Activated CD8-positive, alpha-beta memory T cell treated with anti-CD3 and anti-CD28 coated beads for 1 hour (primary cell): ENCODE measurements around the gene NGDN.
A peak's percentile ranks its signal among the peaks of the same experiment; 100 is the strongest.
"Not testable (repeated sequence)": the region's sequence is repeated elsewhere in the genome, so short reads cannot be mapped to it uniquely, and the experiment has no call there.

Experiments used
- DNase-seq, 2 donors: peaks; one replicate each; pipeline ENCODE4 v3.0.0-alpha.2; 2020; ENCODE audit warnings: low read depth in 1 of 2; ENCODE audit errors: extremely low read depth in 1 of 2

NGDN gene, protein sequence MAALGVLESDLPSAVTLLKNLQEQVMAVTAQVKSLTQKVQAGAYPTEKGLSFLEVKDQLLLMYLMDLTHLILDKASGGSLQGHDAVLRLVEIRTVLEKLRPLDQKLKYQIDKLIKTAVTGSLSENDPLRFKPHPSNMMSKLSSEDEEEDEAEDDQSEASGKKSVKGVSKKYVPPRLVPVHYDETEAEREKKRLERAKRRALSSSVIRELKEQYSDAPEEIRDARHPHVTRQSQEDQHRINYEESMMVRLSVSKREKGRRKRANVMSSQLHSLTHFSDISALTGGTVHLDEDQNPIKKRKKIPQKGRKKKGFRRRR

DNA sequence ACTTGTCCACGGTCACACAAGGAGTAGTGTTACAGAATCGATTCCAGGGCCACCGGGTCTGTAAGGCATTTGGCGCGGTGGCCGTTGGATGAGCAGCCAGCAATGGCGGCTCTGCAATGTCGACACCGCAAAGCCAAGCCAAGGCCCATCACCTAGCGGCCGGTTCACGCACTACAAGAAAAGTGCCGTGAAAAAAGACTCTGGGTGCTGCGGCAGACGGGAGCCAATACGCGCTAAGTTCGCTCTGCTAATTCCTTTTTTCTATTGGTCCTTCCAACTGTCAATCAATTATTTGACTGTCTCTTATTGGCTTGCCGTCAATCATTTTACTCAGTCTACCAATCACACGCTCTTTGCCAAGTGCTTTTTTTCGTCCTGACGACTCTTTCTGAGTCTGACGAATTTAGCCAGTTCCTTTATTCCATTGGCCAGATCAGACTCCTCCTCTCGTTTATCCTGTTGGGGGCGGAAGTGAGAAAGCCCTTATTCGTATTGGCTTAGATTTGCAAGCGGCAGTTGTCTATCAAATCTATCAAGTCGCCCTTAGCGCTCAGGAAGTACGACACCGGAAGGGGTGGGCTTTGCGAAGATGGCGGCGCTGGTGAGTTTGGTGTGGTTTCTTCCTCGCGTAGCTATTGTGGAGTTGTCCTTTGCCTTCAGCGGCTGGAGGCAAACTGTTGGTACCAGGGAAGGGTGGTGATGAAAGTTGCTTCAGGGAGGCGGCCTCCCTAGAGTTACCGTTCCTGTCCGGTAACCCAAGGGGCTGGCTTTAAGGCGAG is at the start of gene NGDN:
Gene NGDN, plus strand, starts transcription at position 577 of the 779 bp plus-strand sequence. Its CDS starts 13 bp downstream, at position 590.
- DNase-seq: peak; percentile 78 to 81

GRCh38 chr14:23421594-23421993 is 47.9 kb upstream of the NGDN start:
- no peak for DNase-seq

GRCh38 chr14:23423657-23424056 is 45.8 kb upstream of the NGDN start:
- no peak for DNase-seq

DNA sequence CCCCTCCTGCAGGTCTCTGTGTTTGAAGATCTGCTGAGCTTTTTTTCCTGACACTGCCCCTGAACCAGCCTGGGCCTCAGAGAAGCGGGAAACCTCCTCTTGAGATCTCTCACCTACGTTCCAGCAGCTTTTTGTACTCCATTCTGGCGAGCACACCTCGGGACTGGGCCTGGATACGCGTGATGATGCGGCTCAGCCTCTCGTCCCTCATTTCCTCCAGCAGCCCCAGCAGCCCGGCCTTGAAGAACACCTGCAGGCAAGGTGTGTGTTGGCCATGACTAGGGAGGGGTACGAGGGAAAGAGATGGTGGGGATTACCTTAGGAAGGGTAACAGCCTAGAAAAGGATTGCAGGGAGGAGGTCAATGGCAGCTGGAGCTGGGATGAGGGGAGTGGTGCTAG is 44.3 kb upstream of the NGDN start:
- no peak for DNase-seq

DNA sequence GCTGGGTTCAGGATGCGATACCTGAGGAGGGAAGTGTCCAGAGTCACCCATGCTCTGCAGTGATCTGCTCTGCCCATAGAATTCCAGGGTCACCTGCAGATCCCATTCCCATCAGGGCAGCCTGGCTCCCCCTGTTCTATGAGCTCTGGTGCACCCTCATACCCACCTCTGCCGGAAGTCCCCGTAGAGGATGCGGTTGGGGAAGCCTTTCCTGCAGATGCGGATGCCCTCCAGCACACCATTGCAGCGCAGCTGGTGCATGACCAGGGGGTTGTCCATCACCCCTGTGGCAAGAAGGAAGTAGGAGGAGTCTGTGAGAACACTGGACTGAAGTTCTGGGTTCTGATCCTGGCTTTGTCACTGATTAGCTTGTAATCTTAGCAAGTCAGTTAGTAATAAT is 43.7 kb upstream of the NGDN start:
- DNase-seq: not testable (repeated sequence)

GRCh38 chr14:23428686-23429495 is 40.6 kb upstream of the NGDN start:
- DNase-seq: no peak

- no peak for DNase-seq
These were observed 39.3 kb upstream of the NGDN start for GRCh38 chr14:23430016-23430722.

- no peak for DNase-seq
These were observed 38.8 kb upstream of the NGDN start for GRCh38 chr14:23430723-23431085.

DNA sequence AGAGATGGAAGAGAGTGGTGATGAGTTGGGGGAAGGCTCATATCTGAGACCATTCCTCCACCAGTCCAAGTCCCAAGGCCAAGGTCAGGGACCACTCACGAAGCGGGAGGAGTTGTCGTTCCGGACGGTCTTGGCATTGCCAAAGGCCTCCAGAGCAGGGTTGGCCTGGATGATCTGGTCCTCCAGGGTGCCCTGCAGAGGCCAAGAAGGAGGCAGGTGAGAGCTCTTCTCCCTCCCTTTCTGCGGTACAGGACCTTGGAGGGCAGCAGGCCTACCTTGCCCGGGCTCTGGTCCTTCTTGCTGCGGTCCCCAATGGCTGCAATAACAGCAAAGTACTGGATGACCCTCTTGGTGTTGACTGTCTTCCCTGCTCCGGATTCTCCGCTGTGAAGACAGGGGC is 38.0 kb upstream of the NGDN start:
- no peak for DNase-seq

DNA sequence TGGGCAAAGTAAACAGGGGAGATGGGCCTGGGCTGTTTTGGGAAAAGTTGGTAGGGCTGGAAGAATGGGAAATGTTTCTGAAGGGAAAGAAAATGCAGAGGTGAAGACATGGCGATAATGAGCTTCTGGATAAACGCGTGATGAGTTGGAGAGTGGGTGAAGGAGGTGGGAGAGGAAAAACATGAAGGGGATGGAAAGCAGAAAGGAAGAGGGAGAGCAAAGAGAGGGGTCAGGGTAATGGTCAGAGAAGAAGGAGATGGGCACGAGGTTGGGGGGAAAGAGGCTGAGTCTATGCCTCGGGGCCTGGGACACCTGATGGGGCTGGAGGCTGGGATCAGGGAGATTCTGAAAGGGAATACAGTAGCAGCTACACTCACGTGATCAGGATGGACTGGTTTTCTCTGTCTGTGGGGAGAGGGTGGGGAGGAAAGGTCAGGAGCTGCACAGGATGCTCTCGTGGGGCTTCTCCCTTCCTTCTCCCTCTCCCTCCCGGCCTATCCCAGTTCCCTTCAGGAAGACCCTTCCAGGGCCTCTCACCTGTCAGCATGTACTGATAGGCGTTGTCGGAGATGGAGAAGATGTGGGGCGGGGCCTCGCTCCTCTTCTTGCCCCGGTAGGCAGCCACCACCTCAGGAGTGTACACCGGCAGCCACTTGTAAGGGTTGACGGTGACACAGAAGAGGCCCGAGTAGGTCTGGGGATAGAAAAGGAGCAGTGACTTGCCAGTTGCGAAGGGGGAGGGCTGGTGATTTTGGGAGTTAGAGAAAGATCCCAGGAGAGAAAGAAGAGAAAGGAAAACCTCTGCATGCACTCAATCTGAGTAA is 37.2 kb upstream of the NGDN start:
- DNase-seq: no peak

- no peak for DNase-seq
These were observed 36.6 kb upstream of the NGDN start for GRCh38 chr14:23432946-23433345.

DNA sequence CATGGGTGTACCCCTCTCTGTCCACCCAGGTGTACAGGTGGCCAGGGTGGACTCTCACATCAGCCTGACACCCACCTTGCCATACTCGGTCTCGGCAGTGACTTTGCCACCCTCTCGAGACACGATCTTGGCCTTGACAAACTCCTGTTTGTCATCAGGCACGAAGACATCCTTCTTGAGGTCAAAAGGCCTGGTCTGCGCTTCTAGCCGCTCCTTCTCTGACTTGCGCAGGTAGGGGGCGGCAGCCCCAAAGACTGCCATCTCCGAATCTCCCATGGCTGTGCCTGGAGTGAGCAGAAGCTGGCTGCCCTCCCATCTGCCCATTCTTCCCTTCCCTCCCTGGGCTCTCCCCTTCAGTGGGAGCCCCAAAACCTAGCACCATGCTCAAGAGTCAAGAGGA is 36.0 kb upstream of the NGDN start:
- DNase-seq: no peak

DNA sequence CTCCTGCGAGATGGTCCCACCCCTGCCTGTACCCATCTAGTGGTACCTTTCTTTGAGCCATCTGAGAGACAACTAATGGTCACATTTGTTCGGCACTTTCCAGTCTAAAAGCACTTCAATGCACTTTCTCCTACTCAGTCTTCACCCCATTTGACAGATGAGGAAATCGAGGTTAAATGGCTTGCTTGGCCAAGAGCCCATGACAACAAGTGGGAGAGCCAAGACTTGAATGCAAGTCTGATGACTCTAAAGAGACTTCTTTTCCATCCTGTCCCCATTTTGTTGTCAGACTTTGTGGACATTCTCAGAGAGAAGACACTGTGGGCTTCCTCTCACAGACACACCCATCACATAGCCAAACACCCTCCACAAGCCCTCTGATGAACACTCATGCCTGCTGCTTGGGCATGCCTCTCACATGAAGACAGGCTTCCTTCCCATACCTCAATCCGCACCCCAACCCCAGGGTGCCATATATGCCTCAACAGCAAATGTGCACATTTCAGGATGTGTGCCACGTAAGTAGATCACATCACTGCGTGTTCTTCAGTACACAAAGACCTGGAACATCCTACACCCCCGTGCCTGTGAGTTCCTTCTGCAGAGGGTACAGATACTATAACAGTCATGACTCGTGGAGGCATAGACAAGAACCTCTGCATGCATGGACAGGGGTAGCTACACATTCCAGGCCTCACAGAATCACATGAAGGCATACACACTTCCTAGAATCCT is 34.8 kb upstream of the NGDN start:
- DNase-seq: no peak

GRCh38 chr14:23435543-23436326 is 33.8 kb upstream of the NGDN start, which contains the start of gene MYH7:
MYH7 (minus strand) TSS chr14:23435660; CDS start chr14:23433732, 1,928 bp downstream.
- DNase-seq: no peak

DNA sequence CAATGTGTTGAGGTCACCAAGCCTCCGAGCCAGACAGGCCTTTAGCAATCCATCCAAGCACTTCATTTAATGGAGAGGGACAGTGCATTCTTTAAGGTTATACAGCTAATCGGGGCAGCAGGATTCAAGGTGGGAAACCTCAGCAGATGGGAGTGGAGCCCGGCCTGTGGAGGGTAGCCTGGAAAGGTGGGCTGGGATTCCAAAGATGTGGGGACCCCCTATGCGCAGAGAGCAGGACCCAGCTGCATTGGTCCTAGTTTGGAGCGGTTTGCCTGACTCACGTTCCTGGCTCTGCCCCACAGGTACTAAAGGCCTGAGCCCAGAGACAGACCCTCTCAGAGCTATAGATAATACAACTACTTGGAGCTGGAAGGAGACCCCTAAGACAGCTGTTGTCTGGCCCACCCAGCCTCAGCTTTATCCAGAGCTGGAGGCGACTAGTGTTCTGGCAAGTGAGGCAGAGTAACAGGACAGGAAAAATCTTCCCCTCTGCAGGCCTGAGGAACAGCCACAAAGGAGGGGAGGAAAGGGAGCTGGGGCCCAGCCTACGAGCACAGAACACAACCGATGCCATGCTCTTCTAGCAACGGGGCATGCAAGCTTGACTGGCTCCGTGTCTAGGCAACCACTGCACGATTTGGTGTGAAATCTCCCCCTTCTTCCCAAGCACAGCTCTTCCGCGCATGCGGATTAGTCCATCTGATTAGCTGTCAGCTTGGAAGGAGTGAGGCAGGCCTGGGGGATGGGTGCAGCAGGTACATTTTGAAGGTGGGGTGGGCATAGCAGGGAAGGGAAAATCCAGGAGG is 33.0 kb upstream of the NGDN start:
- DNase-seq: no peak

GRCh38 chr14:23437133-23438100 is 32.1 kb upstream of the NGDN start:
- no peak for DNase-seq
